Upper lobe of right lung (tissue), 1 donor: Measurements from ENCODE around the gene CORO1C. TPM values are rescaled to one million over a fixed set of nuclear protein-coding genes. Genes with fewer than 3 reads are reported as not detected.

ENCODE experiments used
- ATAC-seq: fragments of 200-7000 bp; cut with Tn5 transposase; one replicate; pipeline ENCODE4 v1.9.1; 2020; ENCODE audit warnings: mild to moderate bottlenecking, moderate library complexity
- DNase-seq: peaks from one replicate; pipeline ENCODE4 v3.0.0-alpha.2; 2020
- H3K27ac ChIP-seq: fragments of 200-600 bp; one replicate; pipeline ENCODE4 v1.8.0; 2022
- H3K27me3 ChIP-seq: fragments of 200-600 bp; one replicate; pipeline ENCODE4 v1.8.0; 2022; ENCODE audit warnings: mild to moderate bottlenecking
- H3K36me3 ChIP-seq: fragments of 200-600 bp; one replicate; pipeline ENCODE4 v1.8.0; 2022
- H3K4me1 ChIP-seq: fragments of 200-600 bp; one replicate; pipeline ENCODE4 v1.8.0; 2022
- H3K4me3 ChIP-seq: fragments of 200-600 bp; one replicate; pipeline ENCODE4 v1.8.0; 2022; ENCODE audit warnings: mild to moderate bottlenecking
- H3K9me3 ChIP-seq: fragments of 200-600 bp; one replicate; pipeline ENCODE4 v1.8.0; 2022
- intact Hi-C: fragments of 100-400 bp; cut with DNase I; formaldehyde crosslinking; loops from one replicate; pipeline ENCODE4 v1.11.0; 2022
- total RNA-seq: library from RNA; stranded (reverse); fragmentation: NEBNext Ultra II Directional; extraction: Animal tissue kit (Norgen Biotek cat#: 25700); gene quantifications from one replicate; pipeline ENCODE4 v1.2.1, GENCODE V29; 2021
- TF ChIP-seq, protein P1 (sequence below): fragments of 200-600 bp; IDR thresholded peaks from one replicate; pipeline ENCODE4 v1.8.0; 2022; ENCODE audit warnings: antibody characterized with exemption
- donor health status: DM: no; HTN: yes; CAD: no; lungs with severe emphysema.

CORO1C gene
- total RNA-seq, 1 donor from 2014 or later, result 257 TPM

GRCh38 chr12:108603743-108604142 lies 127.6 kb downstream of the CORO1C start:
- H3K36me3 ChIP-seq, result no peaks in the 10 kb centered on the region
- DNase-seq (no peak), ATAC-seq (no peak)
- TF ChIP-seq, protein P1, sequence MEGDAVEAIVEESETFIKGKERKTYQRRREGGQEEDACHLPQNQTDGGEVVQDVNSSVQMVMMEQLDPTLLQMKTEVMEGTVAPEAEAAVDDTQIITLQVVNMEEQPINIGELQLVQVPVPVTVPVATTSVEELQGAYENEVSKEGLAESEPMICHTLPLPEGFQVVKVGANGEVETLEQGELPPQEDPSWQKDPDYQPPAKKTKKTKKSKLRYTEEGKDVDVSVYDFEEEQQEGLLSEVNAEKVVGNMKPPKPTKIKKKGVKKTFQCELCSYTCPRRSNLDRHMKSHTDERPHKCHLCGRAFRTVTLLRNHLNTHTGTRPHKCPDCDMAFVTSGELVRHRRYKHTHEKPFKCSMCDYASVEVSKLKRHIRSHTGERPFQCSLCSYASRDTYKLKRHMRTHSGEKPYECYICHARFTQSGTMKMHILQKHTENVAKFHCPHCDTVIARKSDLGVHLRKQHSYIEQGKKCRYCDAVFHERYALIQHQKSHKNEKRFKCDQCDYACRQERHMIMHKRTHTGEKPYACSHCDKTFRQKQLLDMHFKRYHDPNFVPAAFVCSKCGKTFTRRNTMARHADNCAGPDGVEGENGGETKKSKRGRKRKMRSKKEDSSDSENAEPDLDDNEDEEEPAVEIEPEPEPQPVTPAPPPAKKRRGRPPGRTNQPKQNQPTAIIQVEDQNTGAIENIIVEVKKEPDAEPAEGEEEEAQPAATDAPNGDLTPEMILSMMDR, result no peak
- H3K9me3 ChIP-seq, result no peaks in the 10 kb centered on the region
- no peak overlapping the region for H3K27ac ChIP-seq
- H3K4me1 ChIP-seq, result no peaks in the 10 kb centered on the region
- H3K27me3 ChIP-seq, result no peaks in the 10 kb centered on the region
- H3K4me3 ChIP-seq, result no peak overlapping the region
- intact Hi-C loops, result no loop called here

- intact Hi-C loops, result no loop called here
- DNase-seq (no peak), ATAC-seq (no peak)
- Histone ChIP-seq H3K4me1 (no peaks in the 10 kb centered on the region), H3K36me3 (no peaks in the 10 kb centered on the region), H3K9me3 (no peaks in the 10 kb centered on the region), H3K27ac (no peak overlapping the region), H3K4me3 (no peak overlapping the region), H3K27me3 (no peaks in the 10 kb centered on the region)
- TF ChIP-seq, protein P1, result no peak
Measured at GRCh38 chr12:108602976-108603704, 128.2 kb downstream of the CORO1C start.

- TF ChIP-seq, protein P1, result no peak
- H3K4me1 ChIP-seq, result no peaks in the 10 kb centered on the region
Measured at GRCh38 chr12:108602209-108602705, 129.1 kb downstream of the CORO1C start.

DNA sequence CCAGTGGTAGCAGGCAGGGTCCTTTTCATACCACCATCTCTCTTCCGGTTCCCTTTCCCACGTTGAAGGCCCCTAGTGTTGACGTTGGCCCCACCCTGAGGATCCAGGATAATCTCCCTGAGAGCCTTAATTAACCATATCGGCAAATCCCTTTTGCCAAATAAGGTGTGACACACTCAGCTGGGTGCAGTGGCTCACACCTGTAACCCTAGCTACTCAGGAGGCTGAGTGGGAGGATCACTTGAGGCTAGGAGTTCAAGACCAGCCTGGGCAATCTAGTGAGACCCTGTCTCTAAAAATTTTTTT lies 130.7 kb downstream of the CORO1C start:
- Histone ChIP-seq H3K4me3 (no peak overlapping the region), H3K27ac (no peak overlapping the region), H3K27me3 (no peaks in the 10 kb centered on the region), H3K4me1 (no peaks in the 10 kb centered on the region), H3K9me3 (no peaks in the 10 kb centered on the region), H3K36me3 (no peaks in the 10 kb centered on the region)
- TF ChIP-seq, protein P1, result no peak
- ATAC-seq (no peak), DNase-seq (no peak)
- intact Hi-C loops, result no loop called here

More at GRCh38 chr12:108602209-108602705, 129.1 kb downstream of the CORO1C start:
- DNase-seq (no peak), ATAC-seq (no peak)
- intact Hi-C loops, result no loop called here
- no peaks in the 10 kb centered on the region for H3K36me3 ChIP-seq
- no peak overlapping the region for H3K4me3 ChIP-seq
- H3K27ac ChIP-seq, result no peak overlapping the region
- H3K9me3 ChIP-seq, result no peaks in the 10 kb centered on the region
- H3K27me3 ChIP-seq, result no peaks in the 10 kb centered on the region

DNA sequence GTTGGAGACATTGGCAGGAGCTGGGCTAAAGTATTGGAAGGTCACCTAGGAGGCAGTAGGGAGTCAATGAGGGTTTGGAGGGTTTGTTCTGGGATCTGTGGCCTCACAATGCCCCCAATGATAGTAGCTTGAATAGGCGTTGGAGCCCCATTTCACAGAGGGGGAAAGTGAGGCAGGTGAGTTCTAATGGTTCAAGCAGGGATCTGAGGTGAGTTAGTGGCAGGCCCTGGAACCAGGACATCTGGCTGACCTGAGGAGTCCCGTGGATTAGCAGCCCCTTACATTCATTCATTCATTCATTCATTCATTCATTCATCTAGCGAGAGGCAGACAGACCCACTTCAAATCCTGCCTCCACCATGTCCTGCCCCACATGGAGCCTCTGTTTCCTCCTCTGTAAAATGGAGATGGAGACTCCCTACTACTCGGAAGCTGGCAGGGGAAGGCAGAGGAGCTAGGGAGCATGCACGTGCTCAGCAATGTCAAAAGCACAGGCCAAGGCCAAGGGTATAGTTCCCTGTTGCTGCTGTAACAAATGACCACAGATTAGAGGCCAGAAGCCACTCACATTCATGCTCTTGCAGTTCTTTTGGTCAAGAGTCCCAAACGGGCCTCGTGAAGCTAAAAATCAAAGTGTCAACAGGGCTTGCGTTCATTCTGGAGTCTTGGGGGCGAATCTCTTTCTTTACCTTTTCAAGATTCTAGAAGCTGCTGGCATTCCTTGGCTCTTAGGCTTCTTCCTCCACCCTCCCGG lies 131.2 kb downstream of the CORO1C start:
- ATAC-seq, result no peak
- TF ChIP-seq, protein P1, result no peak

More for the DNA sequence above, 131.2 kb downstream of the CORO1C start:
- H3K36me3 ChIP-seq, result no peaks in the 10 kb centered on the region
- no peak overlapping the region for H3K27ac ChIP-seq
- no peak for DNase-seq
- H3K4me1 ChIP-seq, result no peaks in the 10 kb centered on the region
- intact Hi-C loops, result no loop called here
- H3K9me3 ChIP-seq, result no peaks in the 10 kb centered on the region
- no peak overlapping the region for H3K4me3 ChIP-seq
- no peaks in the 10 kb centered on the region for H3K27me3 ChIP-seq
